Measurements from ENCODE around the gene ODAD2.

- TF ChIP-seq POLR2A (IDR thresholded peaks at IDR 0.05) (no peak), CTCF (IDR thresholded peaks at IDR 0.05) (no peak)
Measured at GRCh38 chr10:28001353-28001752, 2.5 kb upstream of the ODAD2 start.

Data from heart left ventricle (tissue), 13 donors.